HG02798 (cell line): ENCODE measurements around the gene SEMA3D.
A peak's percentile ranks its signal among the peaks of the same experiment; 100 is the strongest.

Experiments
- ATAC-seq: cut with Tn5 transposase; IDR thresholded peaks from one replicate; pipeline ENCODE4 v1.9.1; 2021; ENCODE audit warnings: mild to moderate bottlenecking; ENCODE audit not compliant: unreplicated experiment, poor library complexity

The SEMA3D gene

GRCh38 chr7:85186521-85187241 lies at the start of gene SEMA3D:
TSS of gene SEMA3D (minus strand) at chr7:85187056. CDS start at chr7:85121891, 65,165 bp downstream.
- peak; percentile 97 for ATAC-seq

DNA sequence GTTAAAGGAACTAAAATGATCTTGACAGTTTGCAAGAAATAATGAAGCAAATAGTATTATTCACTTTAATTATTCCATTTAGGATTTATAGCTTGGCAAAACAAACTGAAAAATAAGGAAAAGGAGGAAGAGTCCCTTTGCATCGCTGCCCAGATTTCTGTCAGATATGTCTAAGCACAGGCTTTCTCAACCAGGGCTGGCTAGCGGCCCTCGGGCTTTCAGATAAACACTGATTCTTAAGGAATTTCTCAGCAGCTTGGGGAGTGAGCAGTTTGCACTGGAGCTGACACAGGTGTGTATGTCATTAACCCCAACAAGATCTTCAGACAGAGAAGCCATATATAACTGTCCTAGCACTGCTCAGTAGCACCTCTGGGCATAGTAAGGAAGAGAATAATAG lies 47.9 kb upstream of the SEMA3D start:
- ATAC-seq, result no peak

DNA sequence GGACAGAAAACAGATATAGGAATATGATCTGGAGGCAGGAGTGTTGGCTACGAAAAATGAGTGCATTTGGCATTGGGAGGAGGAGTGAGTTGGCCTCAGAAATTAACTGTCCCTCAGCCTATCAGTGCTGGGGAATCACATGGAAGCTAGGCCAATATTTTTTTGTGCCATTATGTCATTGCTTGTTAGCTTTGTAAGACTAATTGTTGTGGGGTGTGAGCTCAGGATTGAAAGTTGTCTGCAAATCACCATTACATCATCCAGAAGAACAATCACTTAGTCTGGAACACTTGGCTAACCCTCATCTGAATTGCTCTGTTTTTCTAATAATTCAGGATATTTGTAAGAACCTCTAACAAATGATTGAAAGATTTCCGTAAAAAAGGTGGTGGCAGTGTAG lies 45.2 kb upstream of the SEMA3D start:
- ATAC-seq, result no peak

DNA sequence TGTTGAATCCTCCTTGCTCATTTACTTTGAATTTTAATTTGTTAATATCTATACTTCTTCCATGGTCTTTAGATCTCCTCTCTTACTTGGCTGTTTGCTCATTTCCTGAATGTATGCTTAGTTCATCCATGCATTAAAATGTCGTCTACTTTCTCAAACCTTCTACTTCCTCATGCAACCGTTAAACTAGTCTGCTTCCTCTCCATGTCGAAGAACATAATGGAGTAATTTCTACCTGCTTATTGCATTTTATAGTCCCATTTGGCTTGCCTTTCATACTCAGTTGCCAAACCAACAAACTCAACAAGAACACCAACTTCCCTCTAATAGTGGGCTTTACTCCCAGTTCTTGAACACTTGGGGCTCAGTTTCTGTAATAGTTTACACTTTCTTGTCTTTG lies 43.8 kb upstream of the SEMA3D start:
- ATAC-seq, result no peak

GRCh38 chr7:85229544-85229943 lies 42.7 kb upstream of the SEMA3D start:
- ATAC-seq, result no peak

DNA sequence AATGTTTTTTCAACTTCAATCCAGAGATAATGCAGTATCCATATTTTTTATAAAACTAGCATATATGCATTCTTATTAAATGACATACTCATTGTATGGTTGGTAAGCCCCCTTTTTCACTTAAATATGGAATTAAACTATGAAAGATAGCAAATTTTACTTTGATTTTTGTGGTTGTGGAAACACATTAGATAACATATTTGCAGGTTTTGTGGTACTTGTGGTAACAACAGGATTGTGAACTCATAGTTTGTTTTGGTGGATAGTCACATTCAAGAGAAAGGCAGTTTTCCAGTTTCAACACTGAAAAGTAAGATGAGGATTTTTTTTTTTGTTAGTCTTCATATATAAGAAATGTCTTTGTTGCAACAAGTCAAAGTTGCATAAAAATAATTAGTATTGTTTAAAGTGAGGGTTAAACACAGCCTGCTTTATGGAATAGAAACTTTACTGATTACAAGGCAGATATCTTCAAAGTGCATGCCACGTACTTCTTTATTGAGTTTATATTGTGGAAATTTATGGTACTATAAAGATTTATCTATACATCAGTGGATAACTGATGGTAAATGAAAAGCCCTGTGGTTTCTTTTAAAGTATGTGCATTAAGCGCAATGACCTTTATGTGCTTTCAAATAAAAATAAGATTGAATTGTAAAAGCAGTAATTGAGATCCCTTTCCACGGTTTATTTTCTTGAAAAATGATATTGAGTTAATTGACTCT lies 39.7 kb upstream of the SEMA3D start:
- no peak for ATAC-seq

DNA sequence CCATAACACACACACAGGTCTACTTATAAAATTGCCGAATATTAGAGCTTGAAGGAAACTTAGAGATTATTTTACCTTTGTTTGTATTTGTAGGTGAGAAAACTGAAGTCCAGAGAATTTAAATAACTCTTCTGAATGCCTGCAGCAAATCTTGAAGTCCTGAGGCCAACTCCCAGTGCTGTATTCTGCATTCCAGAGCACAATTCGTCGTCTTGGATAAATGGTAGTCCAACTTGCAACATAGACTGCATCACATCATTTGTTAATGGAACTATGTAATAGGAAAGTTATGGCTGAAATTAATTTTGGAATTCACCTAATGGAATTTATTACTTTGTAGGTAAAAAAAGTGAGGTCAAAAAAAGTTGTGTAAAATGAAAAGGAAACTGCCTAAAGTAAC lies 37.3 kb upstream of the SEMA3D start:
- ATAC-seq, result no peak

GRCh38 chr7:85222522-85222921 lies 35.7 kb upstream of the SEMA3D start:
- no peak for ATAC-seq

DNA sequence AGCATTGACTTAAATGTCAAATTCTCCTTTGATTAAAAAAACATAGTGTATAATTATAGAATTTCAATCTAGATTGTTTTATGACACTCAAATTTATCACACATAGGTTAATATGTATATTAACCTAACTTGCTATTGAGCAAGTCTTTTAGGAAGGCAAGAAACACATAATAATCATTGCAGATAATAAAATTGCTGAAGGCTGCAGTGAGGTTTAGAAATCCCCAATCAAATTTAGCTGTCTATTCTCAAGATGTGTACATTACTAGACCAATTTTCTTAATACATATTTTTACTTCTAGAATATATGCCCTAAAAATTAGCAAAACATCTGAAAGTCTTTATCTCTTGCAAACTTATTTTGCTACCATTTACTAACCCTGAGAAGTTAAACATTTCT lies 34.9 kb upstream of the SEMA3D start:
- ATAC-seq, result no peak

DNA sequence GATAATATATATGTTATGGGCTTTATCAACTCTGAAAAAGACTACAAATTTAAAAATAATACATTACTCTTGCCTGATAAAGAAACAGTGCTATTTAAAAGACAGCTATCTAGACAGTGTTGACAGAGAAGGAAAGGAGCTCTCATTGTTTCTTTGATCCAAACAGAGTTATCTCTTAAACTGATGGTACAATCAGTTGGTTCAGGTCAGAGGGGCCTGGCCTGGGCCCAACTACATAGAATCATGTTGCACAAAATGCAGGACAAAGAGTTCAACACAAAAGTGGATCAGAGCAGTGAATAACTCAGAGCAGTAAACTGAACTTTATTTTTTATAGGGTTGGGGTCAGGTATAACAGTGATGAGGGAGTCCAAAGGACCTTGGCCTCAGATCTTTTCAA lies 33.8 kb upstream of the SEMA3D start:
- no peak for ATAC-seq

DNA sequence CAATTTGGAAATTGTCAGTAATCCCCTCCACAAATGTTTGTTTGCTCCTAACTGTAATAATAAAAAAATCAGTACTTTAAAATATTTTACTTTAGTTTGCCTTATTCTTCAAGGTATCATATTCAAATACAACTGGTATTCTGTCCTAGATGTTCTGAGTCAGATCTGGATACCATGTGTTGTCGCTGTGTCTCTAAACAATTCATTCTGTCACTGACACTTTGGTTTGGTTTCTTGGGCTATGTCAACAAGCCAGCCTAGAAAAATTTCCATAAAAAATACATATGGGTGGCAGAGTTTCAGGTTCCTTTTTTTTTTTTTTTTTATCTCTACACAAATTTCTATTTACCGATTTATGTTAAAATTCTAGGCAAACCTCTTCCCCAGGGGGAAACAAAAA lies 33.2 kb upstream of the SEMA3D start:
- no peak for ATAC-seq

DNA sequence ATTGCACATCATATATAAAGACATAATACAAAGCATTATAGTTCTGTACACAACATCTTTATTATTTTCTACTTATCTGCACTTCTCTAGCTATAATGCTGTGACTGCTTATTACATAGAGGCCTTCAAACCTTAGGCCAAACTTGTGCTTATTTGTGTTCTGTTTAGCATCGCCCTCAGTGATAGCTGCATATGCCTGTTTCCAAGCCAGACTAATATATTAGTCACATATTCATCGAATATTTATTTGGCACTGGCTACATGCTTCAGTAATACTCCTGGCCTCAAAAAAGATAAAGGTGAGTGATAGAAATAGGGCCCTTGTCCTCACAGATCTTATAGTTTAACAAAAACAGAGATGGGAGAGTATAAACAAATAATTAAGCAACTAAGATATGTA lies 30.2 kb upstream of the SEMA3D start:
- ATAC-seq, result no peak

GRCh38 chr7:85215098-85215497 lies 28.2 kb upstream of the SEMA3D start:
- ATAC-seq, result peak; percentile 83

DNA sequence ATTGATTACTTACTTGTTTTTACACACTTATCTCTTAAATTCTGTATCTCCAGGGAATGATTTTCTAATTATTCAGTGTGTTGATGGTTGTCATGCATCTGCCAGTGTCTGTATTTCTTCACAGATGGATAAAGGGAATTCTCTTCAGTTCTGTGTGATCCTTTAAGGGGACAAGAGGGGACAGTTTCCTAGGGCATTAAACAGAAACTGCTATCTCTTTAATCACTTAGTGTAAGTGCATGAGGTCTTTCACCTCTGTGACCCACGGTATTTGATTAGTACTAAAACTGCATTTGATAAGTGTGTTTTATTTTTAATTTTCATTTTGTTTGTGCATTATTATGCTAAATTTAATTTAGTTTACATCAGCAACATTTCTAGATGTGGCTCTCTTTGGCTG lies 26.6 kb upstream of the SEMA3D start:
- no peak for ATAC-seq

GRCh38 chr7:85205754-85206153 lies 18.9 kb upstream of the SEMA3D start:
- no peak for ATAC-seq

DNA sequence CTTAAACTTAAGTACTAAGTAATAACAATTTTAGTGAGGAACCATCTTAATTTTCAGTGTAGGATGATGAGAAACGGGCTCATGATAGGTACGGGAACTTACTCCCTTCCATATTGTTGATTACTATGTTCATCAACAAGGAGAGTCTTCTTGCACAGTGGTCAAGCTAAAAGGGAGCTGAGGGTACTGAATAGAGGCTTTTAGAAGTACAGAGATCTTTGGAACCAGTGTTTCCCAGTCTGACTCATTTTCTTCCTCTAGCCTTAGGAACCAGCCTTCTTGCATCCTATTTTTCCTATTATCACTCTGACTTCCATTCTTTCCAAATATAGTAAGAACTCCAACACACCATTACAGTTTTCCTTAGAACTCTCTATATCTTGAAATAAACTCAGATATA lies 17.6 kb upstream of the SEMA3D start:
- ATAC-seq, result no peak

DNA sequence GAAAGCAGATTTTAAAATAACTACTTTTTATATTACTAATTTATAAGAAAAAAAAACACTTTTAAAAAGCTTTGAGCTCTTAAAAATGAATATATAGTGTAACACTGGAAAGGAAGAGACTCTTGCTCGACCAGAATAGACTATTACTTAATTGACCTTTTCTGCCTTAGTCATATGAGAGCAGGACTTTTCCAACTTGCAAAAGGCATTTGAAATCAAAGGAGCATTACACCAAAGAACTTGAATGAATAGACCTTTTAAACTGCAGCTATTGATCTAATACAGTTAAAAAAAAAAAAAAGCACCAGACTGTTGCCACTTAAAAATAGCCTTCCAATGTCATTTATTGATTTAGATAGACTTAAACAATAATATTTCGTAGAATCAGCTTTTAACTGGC lies 17.2 kb upstream of the SEMA3D start:
- ATAC-seq, result no peak

GRCh38 chr7:85201209-85201608 lies 14.4 kb upstream of the SEMA3D start:
- ATAC-seq, result no peak

DNA sequence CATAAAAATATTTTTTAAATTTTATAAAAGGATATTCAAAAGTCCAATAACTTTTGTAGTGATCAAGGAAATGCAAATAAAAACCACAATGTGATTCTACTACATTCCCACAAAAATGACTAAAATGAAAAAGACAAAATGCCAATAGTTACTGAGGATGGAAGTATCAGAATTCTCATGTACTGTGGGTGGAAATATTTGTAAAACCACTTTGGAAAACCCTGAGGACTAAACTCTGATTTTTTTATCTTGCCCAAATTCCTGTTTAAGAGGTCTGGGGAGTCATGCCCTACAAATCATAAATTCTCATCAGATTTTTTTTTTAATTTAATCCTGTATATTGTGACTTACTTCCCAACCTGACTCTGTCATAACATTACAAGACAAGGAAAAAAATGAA lies 9.8 kb upstream of the SEMA3D start:
- no peak for ATAC-seq

DNA sequence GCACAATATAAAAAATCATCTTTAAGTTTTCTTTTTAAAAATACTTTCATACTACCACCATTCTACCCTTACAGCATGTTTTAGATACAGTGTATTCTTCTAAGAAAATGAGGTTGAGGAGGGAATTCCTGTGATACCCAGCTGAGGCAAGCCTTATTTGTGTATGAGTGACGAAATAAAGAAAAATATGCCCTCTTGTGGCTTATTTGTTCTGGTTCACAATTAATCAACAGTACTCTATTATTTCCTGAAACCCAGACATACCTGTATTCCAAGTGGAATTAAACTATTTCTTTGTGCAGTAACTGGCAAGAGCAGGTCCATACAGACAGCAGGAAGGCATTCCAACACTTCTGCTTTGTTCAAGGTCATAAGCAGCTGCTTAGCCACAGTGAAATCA lies 4.5 kb upstream of the SEMA3D start:
- ATAC-seq, result no peak

GRCh38 chr7:85186083-85186520 lies 754 bp downstream of the SEMA3D start:
- peak; percentile 21 for ATAC-seq
